ENCODE results near the gene PPWD1. TPM values are rescaled to one million over a fixed set of nuclear protein-coding genes. Genes with fewer than 3 reads are reported as not detected.
A peak's percentile ranks its signal among the peaks of the same experiment; 100 is the strongest.

Gene PPWD1
- total and polyA plus RNA-seq, 2 of the 13 experiments (the other 11 are each of a cell fraction or from before 2014, with no cell fraction given): 7.4 to 44.3 TPM

GRCh38 chr5:65623482-65623881 lies 60.4 kb downstream of the PPWD1 start:
- Histone ChIP-seq H4K20me1 (ENCODE audit: insufficient read depth, low read length) (no peaks in the 10 kb centered on the region), H2AFZ (ENCODE audit: low read length) (no peak overlapping the region), H3K4me3 (replicated peaks in 1 of 3; ENCODE audit: insufficient read depth in 1 of 3, low read depth in 2 of 3, low read length in 3 of 3) (peak overlapping the region; percentile 73 to 95 (median 90)), H3K27ac (ENCODE audit: extremely low read length, insufficient read depth, low read length) (peak overlapping the region; percentile 95), H3K27me3 (ENCODE audit: control insufficient read depth in 1 of 2, insufficient read depth in 2 of 2, low read length in 2 of 2) (peaks cover 0 to 4% of the 10 kb centered on the region in 2 experiments; a peak in 2 of 5 replicates), H3K4me1 (ENCODE audit: insufficient read depth, low read length) (peaks cover 28% of the 10 kb centered on the region), H3K9me3 (ENCODE audit: low read length) (no peaks in the 10 kb centered on the region), H3K36me3 (replicated peaks in 1 of 2; ENCODE audit: control insufficient read depth in 1 of 2, insufficient read depth in 2 of 2, low read length in 2 of 2) (0 out of 5 replicates have a peak, but pooled peaks cover 0 to 2% of the 10 kb centered on the region in 2 experiments), H3K79me2 (ENCODE audit: insufficient read depth, low read length) (peaks cover 52% of the 10 kb centered on the region), H3K4me2 (ENCODE audit: low read depth, low read length) (peak overlapping the region; percentile 83), H3K9ac (ENCODE audit: insufficient read depth, low read depth, low read length) (peak overlapping the region; percentile 93)
- BruUV-seq (replicated peaks): no TSS peak
- in situ Hi-C loops (cut with HindIII; ENCODE audit: extremely low pct_ligation_motif_present, low pct_unique_long_range_greater_than_20kb): no loop called here
- WGBS (ENCODE audit: low lambda C conversion rate): 0% methylated on average over 8 of the region's 9 CpGs
- POLR2A ChIA-PET: interaction anchor here (0.9 to 1.7 kb wide), 4 partner anchors 10 to 61 kb away, joined by 3 to 11 read pairs (median 4); partner anchors contain the start of genes CENPK and PPWD1
- TF ChIP-seq GMEB1 (CRISPR knock-in tag; IDR thresholded peaks at IDR 0.05; ENCODE audit: borderline replicate concordance): no peak
- TF ChIP-seq CCAR2 (optimal IDR thresholded peaks at IDR 0.05; ENCODE audit: low read depth, low read length): no peak
- 0 out of 2 replicates have a peak, but pooled peaks have one; percentile 48 for TF ChIP-seq ZSCAN12 (CRISPR knock-in tag; IDR thresholded peaks at IDR 0.05)
- 0 out of 2 replicates have a peak, but pooled peaks have one; percentile 9 for TF ChIP-seq POGZ (CRISPR knock-in tag; IDR thresholded peaks at IDR 0.05)
- TF ChIP-seq CAMTA2 (CRISPR knock-in tag; IDR thresholded peaks at IDR 0.05; ENCODE audit: borderline replicate concordance): no peak
- peak; percentile 44; the same call in 1 of the 2 replicates for TF ChIP-seq ZNF558 (CRISPR knock-in tag; IDR thresholded peaks at IDR 0.05; ENCODE audit: borderline replicate concordance)
- no peak for TF ChIP-seq CENPT (CRISPR knock-in tag; IDR thresholded peaks at IDR 0.05; ENCODE audit: low read depth)
- TF ChIP-seq CREB3 (CRISPR knock-in tag; IDR thresholded peaks at IDR 0.05): 0 out of 2 replicates have a peak, but pooled peaks have one; percentile 14
- TF ChIP-seq FUBP1 (CRISPR knock-in tag; IDR thresholded peaks at IDR 0.05; ENCODE audit: borderline replicate concordance): no peak
- no peak for TF ChIP-seq ZNF724P (CRISPR knock-in tag; IDR thresholded peaks at IDR 0.05; ENCODE audit: borderline replicate concordance)
- TF ChIP-seq ZSCAN21 (CRISPR knock-in tag; IDR thresholded peaks at IDR 0.05; ENCODE audit: borderline replicate concordance): no peak
- no peak for TF ChIP-seq ZMYM3 (CRISPR knock-in tag; IDR thresholded peaks at IDR 0.05)
- 0 out of 2 replicates have a peak, but pooled peaks have one; percentile 14 for TF ChIP-seq ZNF790 (CRISPR knock-in tag; IDR thresholded peaks at IDR 0.05; ENCODE audit: borderline replicate concordance)
- ATAC-seq (peak; percentile 30), FAIRE-seq (no peak), DNase-seq (ENCODE audit: low spot score) (no peak)
- intact Hi-C loops (cut with micrococcal nuclease; ENCODE audit: unreplicated experiment): loop anchor here (5.0 to 10.0 kb wide), 2 partner anchors 61 to 301 kb away; partner anchors contain the start of genes CENPK, ERBIN and PPWD1
- CTCF ChIA-PET (ENCODE audit: low intra/inter-chr PET ratio, low total read pairs): no interaction called here

Measured in HepG2 (cell line).